ENCODE measurements around the gene GMCL2.

GMCL2 gene

DNA sequence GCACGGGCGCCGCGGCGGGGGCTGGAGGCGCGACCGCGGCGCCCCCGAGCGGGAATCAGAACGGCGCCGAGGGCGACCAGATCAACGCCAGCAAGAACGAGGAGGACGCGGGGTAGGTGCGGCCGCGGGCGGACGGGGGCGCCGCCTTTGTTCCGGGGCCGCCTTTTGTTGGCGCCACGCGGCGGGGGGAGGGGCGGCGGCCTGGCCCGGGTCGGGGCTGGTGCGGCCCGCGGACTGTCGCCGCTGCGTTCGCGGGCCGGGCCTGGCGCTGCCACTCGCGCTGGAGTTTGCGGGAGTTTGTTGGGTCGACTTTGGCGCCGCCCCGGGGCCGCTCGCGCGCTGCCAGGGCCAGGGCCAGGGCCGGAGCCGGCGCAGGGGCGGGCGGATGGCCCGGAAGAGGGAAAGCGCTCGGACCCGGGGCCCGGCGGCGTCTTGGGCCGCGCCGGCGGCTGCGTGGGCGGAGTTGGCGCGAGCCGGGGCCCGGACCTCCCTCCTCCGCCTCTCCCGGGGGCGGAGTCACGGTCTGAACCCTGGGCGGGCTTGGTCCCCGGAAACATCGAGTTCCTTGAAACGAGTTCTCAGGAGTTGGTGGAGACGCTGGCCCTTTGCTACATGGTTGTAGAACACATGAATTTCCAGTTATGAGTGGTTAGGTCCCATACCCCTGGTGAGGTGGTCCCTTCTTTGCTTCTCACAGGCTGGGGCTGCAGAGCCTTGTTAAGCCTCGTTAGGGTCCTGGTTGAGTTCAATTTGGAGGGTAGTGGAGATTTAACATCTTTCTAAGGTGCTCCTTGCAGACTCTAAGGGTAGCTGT is 18.0 kb upstream of the GMCL2 start (continued):
- TF ChIP-seq SALL2 (tag by site-specific recombination; IDR thresholded peaks at IDR 0.05; ENCODE audit: borderline replicate concordance) (no peak), ZNF311 (tag by site-specific recombination; IDR thresholded peaks at IDR 0.05; ENCODE audit: borderline replicate concordance) (no peak), ZNF830 (tag by site-specific recombination; IDR thresholded peaks at IDR 0.05; ENCODE audit: low read depth) (no peak), ZNF521 (tag by site-specific recombination; IDR thresholded peaks at IDR 0.05) (no peak), SP7 (tag by site-specific recombination; IDR thresholded peaks at IDR 0.05) (0 out of 2 replicates have a peak, but pooled peaks have one; percentile 17), ZNF169 (tag by site-specific recombination; IDR thresholded peaks at IDR 0.05) (no peak), ZBTB48 (tag by site-specific recombination; IDR thresholded peaks at IDR 0.05) (peak; percentile 47; the same call in 1 of the 2 replicates), ZNF2 (tag by site-specific recombination; IDR thresholded peaks at IDR 0.05) (no peak), ZNF76 (tag by site-specific recombination; IDR thresholded peaks at IDR 0.05; ENCODE audit: borderline replicate concordance, low read depth) (no peak), ZNF792 (tag by site-specific recombination; IDR thresholded peaks at IDR 0.05) (no peak), KLF8 (tag by site-specific recombination; IDR thresholded peaks at IDR 0.05) (0 out of 2 replicates have a peak, but pooled peaks have one; percentile 13), ZNF239 (tag by site-specific recombination; IDR thresholded peaks at IDR 0.05) (no peak), ZNF585B (tag by site-specific recombination; IDR thresholded peaks at IDR 0.05) (no peak), PRDM1 (tag by site-specific recombination; IDR thresholded peaks at IDR 0.05) (no peak), ZNF488 (tag by site-specific recombination; IDR thresholded peaks at IDR 0.05) (no peak), SP2 (tag by site-specific recombination; IDR thresholded peaks at IDR 0.05) (peak; percentile 80), ZNF280C (tag by site-specific recombination; IDR thresholded peaks at IDR 0.05) (no peak), ZNF214 (tag by site-specific recombination; IDR thresholded peaks at IDR 0.05; ENCODE audit: borderline replicate concordance) (no peak), ZNF621 (tag by site-specific recombination; IDR thresholded peaks at IDR 0.05) (no peak), ZNF19 (tag by site-specific recombination; IDR thresholded peaks at IDR 0.05; ENCODE audit: low read depth) (no peak), ZBTB8A (tag by site-specific recombination; IDR thresholded peaks at IDR 0.05) (no peak)
- TF ChIP-seq, protein P1, sequence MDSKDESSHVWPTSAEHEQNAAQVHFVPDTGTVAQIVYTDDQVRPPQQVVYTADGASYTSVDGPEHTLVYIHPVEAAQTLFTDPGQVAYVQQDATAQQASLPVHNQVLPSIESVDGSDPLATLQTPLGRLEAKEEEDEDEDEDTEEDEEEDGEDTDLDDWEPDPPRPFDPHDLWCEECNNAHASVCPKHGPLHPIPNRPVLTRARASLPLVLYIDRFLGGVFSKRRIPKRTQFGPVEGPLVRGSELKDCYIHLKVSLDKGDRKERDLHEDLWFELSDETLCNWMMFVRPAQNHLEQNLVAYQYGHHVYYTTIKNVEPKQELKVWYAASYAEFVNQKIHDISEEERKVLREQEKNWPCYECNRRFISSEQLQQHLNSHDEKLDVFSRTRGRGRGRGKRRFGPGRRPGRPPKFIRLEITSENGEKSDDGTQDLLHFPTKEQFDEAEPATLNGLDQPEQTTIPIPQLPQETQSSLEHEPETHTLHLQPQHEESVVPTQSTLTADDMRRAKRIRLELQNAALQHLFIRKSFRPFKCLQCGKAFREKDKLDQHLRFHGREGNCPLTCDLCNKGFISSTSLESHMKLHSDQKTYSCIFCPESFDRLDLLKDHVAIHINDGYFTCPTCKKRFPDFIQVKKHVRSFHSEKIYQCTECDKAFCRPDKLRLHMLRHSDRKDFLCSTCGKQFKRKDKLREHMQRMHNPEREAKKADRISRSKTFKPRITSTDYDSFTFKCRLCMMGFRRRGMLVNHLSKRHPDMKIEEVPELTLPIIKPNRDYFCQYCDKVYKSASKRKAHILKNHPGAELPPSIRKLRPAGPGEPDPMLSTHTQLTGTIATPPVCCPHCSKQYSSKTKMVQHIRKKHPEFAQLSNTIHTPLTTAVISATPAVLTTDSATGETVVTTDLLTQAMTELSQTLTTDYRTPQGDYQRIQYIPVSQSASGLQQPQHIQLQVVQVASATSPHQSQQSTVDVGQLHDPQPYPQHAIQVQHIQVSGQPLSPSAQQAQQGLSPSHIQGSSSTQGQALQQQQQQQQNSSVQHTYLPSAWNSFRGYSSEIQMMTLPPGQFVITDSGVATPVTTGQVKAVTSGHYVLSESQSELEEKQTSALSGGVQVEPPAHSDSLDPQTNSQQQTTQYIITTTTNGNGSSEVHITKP (tag by site-specific recombination; IDR thresholded peaks at IDR 0.05): 0 out of 2 replicates have a peak, but pooled peaks have one; percentile 11
- TF ChIP-seq, protein P2, sequence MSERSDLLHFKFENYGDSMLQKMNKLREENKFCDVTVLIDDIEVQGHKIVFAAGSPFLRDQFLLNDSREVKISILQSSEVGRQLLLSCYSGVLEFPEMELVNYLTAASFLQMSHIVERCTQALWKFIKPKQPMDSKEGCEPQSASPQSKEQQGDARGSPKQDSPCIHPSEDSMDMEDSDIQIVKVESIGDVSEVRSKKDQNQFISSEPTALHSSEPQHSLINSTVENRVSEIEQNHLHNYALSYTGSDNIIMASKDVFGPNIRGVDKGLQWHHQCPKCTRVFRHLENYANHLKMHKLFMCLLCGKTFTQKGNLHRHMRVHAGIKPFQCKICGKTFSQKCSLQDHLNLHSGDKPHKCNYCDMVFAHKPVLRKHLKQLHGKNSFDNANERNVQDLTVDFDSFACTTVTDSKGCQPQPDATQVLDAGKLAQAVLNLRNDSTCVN (tag by site-specific recombination; optimal IDR thresholded peaks at IDR 0.05): peak; percentile 35
- TF ChIP-seq, protein P3, sequence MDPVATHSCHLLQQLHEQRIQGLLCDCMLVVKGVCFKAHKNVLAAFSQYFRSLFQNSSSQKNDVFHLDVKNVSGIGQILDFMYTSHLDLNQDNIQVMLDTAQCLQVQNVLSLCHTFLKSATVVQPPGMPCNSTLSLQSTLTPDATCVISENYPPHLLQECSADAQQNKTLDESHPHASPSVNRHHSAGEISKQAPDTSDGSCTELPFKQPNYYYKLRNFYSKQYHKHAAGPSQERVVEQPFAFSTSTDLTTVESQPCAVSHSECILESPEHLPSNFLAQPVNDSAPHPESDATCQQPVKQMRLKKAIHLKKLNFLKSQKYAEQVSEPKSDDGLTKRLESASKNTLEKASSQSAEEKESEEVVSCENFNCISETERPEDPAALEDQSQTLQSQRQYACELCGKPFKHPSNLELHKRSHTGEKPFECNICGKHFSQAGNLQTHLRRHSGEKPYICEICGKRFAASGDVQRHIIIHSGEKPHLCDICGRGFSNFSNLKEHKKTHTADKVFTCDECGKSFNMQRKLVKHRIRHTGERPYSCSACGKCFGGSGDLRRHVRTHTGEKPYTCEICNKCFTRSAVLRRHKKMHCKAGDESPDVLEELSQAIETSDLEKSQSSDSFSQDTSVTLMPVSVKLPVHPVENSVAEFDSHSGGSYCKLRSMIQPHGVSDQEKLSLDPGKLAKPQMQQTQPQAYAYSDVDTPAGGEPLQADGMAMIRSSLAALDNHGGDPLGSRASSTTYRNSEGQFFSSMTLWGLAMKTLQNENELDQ (tag by site-specific recombination; IDR thresholded peaks at IDR 0.05; ENCODE audit: low read depth): no peak
- TF ChIP-seq, protein P4, sequence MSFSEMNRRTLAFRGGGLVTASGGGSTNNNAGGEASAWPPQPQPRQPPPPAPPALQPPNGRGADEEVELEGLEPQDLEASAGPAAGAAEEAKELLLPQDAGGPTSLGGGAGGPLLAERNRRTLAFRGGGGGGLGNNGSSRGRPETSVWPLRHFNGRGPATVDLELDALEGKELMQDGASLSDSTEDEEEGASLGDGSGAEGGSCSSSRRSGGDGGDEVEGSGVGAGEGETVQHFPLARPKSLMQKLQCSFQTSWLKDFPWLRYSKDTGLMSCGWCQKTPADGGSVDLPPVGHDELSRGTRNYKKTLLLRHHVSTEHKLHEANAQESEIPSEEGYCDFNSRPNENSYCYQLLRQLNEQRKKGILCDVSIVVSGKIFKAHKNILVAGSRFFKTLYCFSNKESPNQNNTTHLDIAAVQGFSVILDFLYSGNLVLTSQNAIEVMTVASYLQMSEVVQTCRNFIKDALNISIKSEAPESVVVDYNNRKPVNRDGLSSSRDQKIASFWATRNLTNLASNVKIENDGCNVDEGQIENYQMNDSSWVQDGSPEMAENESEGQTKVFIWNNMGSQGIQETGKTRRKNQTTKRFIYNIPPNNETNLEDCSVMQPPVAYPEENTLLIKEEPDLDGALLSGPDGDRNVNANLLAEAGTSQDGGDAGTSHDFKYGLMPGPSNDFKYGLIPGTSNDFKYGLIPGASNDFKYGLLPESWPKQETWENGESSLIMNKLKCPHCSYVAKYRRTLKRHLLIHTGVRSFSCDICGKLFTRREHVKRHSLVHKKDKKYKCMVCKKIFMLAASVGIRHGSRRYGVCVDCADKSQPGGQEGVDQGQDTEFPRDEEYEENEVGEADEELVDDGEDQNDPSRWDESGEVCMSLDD (tag by site-specific recombination; IDR thresholded peaks at IDR 0.05): no peak
